ENCODE results near the gene ZNF799. TPM values are rescaled to one million over a fixed set of nuclear protein-coding genes. Genes with fewer than 3 reads are reported as not detected.
"Not testable (repeated sequence)": the region's sequence is repeated elsewhere in the genome, so short reads cannot be mapped to it uniquely, and the experiment has no call there.

The ZNF799 gene
- total RNA-seq = 3.3 and 3.9 TPM in 2 replicates
- 0.95 TPM for polyA plus RNA-seq (2012)

DNA sequence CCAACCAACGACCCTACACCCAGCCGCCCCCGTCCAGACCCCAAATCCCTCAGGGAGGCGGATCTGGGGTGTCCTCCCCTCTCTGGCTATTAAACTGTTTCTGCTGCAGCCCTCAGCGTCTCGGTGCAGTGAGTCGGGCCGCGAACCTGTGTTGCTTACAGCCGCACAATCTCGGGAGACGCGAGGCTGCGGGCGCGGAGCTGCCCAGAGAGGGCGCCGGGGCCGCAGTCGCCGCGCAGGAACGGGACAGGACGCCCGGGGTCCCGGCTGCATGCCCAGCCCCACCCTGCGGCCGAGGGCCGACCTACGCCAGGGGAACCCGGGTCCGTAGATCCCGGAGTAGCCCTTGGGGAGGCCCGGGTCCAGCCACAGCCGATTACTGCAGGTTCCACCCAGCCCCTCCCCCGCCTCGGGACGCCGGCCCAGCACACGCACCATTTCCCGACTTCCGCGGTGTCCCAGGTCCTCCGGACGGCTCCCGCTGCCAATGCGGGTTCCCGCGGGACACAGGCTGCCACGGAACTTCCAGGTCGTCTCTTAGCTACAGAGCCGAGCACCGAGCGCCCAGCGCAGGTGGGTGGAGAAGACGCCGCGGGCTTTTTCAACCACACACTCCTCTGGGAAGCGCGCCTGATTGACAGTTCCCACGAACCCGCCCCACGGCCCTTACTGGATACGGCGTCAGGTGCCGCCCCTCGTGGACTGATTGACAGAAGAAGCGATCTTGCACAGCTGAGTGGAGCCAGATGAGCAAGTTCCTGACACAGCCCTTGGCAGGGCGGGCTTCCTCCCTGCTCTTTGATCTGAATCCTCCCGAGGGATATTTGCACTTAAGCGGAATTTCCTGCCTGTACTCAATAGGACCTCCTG, at the start of gene ZNF799:
TSS of gene ZNF799 (minus strand) at position 639 of the 870 bp plus-strand sequence. CDS start at position 438, 201 bp downstream.
- peak; percentile 97 for DNase-seq (ENCODE audit: low read depth)

DNA sequence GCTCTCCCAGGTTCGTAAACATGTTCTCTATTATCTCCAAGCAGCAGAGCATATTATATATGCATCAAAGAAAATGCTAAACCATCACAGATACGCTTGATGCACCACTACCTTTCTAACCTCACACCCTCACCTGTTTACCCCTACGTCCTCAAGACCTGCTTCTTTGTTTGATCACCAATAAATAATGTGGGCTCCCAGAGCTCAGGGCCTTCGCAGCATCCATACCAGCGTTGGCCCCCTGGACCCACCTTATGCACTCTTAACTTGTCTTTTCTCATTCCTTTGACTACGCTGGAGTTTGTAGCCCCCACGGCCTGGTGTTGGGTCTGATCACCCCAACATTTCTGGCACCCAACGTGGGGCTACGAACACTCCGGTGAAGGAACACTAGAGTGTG, 49.8 kb upstream of the ZNF799 start:
- no peak for DNase-seq (ENCODE audit: low read depth)

DNA sequence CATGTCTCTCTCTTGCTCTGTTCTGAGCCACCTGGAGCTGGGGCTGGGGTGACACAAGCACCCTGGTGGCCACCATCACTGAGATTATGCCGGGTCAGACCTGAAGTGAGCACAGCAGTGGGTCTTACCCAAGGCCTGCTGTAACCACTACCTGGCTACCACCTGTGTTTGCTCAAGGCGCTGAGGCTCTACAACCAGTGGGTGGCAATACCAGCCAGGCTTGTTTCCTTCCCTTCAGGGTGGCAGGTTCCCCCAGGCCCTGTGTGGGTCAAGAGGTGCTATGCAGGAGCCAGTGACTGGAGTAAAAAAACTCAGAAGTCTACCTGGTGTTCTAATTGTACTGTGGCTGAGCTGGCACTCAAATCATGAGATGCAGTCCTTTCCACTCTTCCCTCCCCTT, 47.7 kb upstream of the ZNF799 start:
- DNase-seq (ENCODE audit: low read depth) = no peak

- peak; percentile 98 for DNase-seq (ENCODE audit: low read depth)
Observed at GRCh38 chr19:12440541-12441316, 39.7 kb upstream of the ZNF799 start, which contains the start of gene ZNF443. ZNF443 (minus strand) TSS chr19:12441021; CDS start chr19:12440914, 107 bp downstream.

DNA sequence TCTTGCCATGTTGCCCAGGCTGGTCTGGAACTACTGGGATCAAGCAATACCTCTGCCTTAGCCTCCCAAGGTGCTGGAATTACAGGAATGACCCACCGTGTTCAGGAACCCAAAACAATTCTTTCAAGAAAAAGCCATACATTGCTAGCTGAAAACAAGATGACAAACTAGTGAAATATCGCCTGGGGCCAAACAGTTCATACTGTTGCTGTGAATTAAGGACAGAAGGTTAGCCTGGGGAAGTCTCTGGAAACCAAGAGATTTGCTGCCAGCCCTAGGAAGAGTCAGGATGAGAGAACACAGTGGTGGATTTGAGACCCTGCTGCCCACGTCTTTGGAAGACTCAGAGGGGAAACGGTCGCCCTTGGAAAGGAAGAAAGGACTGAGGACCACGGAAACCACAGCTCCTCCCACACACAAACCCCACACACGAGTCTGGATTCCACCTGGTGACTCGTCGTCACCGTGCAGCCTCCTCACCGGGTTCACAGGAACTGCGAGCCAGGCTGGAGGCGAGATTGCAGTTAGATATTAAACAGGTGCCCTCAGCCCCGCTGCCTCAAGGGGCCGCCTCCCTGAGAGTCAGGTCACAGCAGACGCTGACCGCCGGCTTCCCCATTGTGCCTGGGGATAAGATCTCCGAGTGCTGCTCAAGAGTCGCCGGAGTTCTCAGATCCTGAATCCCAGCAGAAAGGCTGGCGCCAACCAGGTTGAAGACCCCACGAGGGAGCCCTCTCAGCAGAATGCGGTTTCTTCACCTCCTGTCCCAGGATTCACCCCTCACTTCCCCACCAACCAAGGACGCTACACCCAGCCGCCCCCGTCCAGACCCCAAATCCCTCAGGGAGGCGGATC, 38.8 kb upstream of the ZNF799 start:
- DNase-seq (ENCODE audit: low read depth) = peak; percentile 11

- not testable (repeated sequence) for DNase-seq (ENCODE audit: low read depth)
Observed at GRCh38 chr19:12430726-12431299, 29.7 kb upstream of the ZNF799 start.

GRCh38 chr19:12425888-12426274, 24.8 kb upstream of the ZNF799 start:
- DNase-seq (ENCODE audit: low read depth) = no peak

- DNase-seq (ENCODE audit: low read depth) = no peak
Observed at GRCh38 chr19:12425236-12425887, 24.3 kb upstream of the ZNF799 start.

DNA sequence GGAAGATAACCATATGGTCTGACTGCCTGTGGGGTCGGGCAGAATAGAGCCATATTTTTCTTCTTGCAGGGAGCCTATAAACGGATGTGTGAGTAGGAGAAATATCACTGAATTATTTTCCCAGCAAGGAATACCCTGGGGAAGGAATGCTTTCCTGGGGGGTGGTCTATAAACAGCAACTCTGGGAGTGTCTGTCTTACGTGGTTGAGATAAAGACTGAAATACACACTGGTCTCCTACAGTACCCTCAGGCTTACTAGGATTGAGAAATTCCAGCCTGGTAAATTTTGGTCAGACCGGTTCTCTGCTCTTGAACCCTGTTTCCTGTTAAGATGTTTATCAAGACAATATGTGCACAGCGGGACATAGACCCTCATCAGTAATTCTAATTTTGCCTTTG, 16.2 kb upstream of the ZNF799 start:
- not testable (repeated sequence) for DNase-seq (ENCODE audit: low read depth)

- peak; percentile 3 for DNase-seq (ENCODE audit: low read depth)
Observed at GRCh38 chr19:12411893-12412292, 10.8 kb upstream of the ZNF799 start.

DNA sequence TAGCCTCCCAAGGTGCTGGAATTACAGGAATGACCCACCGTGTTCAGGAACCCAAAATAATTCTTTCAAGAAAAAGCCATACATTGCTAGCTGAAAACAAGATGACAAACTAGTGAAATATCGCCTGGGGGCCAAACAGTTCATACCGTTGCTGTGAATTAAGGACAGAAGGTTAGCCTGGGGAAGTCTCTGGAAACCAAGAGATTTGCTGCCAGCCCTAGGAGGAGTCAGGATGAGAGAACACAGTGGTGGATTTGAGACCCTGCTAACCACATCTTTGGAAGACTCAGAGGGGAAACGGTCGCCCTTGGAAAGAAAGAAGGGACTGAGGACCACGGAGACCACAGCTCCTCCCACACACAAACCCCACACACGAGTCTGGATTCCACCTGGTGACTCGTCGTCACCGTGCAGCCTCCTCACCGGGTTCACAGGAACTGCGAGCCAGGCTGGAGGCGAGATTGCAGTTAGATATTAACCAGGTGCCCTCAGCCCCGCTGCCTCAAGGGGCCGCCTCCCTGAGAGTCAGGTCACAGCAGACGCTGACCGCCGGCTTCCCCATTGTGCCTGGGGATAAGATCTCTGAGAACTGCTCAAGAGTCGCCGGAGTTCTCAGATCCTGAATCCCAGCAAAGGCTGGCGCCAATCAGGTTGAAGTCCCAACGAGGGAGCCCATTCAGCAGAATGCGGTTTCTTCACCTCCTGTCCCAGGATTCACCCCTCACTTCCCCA, 1.0 kb downstream of the ZNF799 start:
- peak; percentile 5 for DNase-seq (ENCODE audit: low read depth)

GRCh38 chr19:12391148-12391547, 9.9 kb downstream of the ZNF799 start:
- not testable (repeated sequence) for DNase-seq (ENCODE audit: low read depth)

DNA sequence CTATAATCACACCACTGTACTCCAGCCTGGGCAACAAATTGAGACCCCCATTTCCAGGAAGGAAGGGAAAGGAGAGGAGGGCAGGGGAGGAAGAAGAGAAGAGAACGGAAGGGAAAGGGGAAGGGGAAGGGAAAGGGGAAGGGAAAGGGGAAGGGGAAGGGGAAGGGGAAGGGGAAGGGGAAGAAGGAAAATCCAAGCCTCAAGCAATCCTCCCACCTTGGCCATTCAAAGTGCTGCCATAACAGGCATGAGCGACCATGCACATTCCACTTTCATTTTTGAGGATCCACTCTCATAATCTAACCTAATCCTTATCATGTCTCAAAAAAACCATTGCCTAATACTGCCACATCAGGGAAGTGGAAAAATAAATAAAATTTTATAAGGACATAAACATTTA, 14.7 kb downstream of the ZNF799 start:
- not testable (repeated sequence) for DNase-seq (ENCODE audit: low read depth)

DNA sequence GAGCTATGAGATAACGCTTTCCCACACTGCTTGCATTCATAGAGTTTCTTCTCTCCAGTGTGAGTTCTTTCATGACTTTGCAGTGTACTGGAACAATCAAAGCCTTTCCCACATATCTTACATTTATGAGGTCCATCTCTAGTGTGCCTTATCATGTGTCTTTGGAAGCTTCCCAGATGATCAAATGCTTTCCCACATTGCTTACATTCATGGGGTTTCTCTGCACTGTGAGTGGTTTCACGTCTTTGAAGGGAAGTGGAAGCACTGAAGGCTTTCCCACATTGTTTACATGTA, 20.7 kb downstream of the ZNF799 start:
- DNase-seq (ENCODE audit: low read depth) = no peak

DNA sequence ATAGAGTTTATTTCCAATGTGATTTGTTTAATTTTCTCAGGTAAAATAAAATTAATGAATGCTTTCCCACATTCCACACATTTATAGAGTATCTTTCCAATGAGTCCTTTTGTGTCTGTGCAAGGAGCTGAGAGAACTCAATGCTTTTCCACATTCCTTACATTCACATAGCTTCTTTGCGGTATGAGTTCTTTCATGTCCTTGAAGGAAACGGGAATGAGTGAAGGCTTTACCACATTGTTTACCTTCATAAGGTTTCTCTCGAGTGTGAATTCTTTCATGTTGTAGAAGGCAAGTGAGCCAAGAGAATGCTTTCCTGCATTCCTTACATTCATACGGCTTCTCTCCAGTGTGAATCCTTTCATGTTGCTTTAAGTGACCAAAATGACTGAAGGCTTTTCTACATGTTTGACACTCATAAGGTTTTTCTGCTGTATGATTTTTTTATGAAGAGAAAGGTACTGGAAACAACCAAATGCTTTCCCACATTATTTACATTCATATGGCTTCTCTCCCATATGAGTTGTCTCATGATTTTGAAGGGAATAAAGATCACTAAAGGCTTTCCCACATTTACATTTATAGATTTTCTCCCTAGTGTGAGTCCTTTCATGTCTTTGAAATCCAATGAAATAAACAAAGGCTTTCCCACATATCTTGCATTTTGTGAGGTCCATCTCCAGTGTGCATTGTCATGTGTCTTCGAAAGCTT, 21.2 kb downstream of the ZNF799 start:
- no peak for DNase-seq (ENCODE audit: low read depth)

DNA sequence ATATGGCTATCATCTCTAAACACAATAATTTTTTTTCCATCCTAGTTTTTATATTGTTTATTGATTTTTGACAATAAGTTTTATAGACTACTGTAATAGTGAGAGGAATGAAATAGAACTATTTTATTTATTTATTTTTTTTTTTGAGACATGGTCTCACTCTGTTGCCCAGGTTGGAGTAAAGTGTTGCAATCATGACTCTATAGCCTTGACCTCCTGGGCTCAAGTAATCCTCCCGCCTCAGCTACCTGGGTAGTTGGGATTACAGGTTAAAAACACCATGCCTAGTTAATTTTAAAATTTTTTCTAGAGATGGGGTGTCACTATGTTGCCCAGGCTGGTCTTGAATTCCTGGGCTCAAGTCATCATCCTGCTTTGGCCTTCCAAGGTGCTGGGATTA, 27.0 kb downstream of the ZNF799 start:
- DNase-seq (ENCODE audit: low read depth) = no peak

DNA sequence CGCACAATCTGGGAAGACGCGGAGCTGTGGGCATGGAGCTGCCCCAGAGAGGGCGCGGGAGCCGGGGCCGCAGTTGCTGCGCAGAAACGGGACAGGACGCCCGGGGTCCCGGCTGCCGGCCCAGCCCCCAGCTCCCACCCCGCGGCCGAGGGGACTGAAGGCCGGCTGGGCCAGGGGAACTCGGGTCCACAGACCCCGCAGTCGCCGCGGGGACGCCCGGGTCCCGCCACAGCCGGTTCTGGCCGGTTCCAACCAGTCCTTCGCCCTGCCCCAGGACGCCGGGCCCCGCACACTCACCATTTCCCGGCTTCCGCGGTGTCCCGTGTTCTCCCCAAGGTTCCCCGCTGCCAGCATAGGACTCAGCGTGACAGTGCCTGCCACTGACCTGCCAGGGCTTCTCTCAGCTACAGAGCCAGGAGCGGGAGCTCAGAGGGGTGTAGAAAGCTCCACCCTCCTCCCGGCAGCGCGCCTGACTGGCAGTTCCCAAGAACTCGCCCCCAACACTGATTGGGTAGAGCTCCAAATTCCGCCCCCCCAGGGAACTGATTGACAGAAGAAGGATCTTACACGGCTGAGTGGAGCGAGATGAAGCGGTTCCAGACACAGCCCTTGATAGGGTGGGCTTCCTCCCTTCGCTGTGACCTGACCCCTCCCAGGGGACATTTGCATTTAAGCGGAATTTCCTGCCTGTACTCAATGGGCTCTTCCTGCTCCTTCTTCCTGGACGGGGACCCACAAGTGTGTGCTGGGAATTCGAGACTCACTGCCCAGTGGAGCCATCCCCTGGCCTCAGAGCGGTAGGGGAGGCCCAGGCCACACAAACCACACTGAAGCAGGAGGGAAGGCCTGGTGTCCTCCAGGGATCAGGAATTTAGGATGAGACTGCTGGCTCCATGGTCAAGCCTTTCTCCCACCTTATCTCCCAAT, 35.6 kb downstream of the ZNF799 start, which contains the start of gene ZNF442:
TSS of gene ZNF442 (minus strand) at position 448 of the 927 bp plus-strand sequence. CDS start 2,052 bp downstream, outside the sequence.
- peak; percentile 99 for DNase-seq (ENCODE audit: low read depth)
